DLD1 (cell line): ENCODE data around the gene ARHGEF7.
"Not testable (repeated sequence)": the region's sequence is repeated elsewhere in the genome, so short reads cannot be mapped to it uniquely, and the experiment has no call there.

Experiments
- in situ Hi-C: cut with HindIII; loops from 2 replicates; pipeline ENCODE4 v1.10.0; 2017; ENCODE audit warnings: low sequenced_read_pairs

The ARHGEF7 gene

GRCh38 chr13:111168107-111168506 lies 53.0 kb downstream of the ARHGEF7 start:
- in situ Hi-C loops, result no loop called here

GRCh38 chr13:111171112-111171511 lies 56.0 kb downstream of the ARHGEF7 start:
- in situ Hi-C loops, result no loop called here

- in situ Hi-C loops, result no loop called here
These were observed 56.5 kb downstream of the ARHGEF7 start for GRCh38 chr13:111171629-111172028.

- in situ Hi-C loops, result no loop called here
These were observed 59.4 kb downstream of the ARHGEF7 start for GRCh38 chr13:111174377-111175114.

GRCh38 chr13:111175372-111175771 lies 60.3 kb downstream of the ARHGEF7 start:
- in situ Hi-C loops, result no loop called here

- in situ Hi-C loops, result no loop called here
These were observed 60.8 kb downstream of the ARHGEF7 start for GRCh38 chr13:111175935-111176334.

GRCh38 chr13:111176421-111176820 lies 61.3 kb downstream of the ARHGEF7 start:
- in situ Hi-C loops, result no loop called here

- in situ Hi-C loops, result no loop called here
These were observed 62.1 kb downstream of the ARHGEF7 start for GRCh38 chr13:111177081-111177711.

GRCh38 chr13:111177921-111178320 lies 62.8 kb downstream of the ARHGEF7 start:
- in situ Hi-C loops, result no loop called here

- in situ Hi-C loops, result no loop called here
These were observed 63.3 kb downstream of the ARHGEF7 start for GRCh38 chr13:111178402-111178801.

GRCh38 chr13:111179908-111180760 lies 65.0 kb downstream of the ARHGEF7 start:
- in situ Hi-C loops, result no loop called here

GRCh38 chr13:111181977-111182376 lies 66.9 kb downstream of the ARHGEF7 start:
- in situ Hi-C loops, result no loop called here

GRCh38 chr13:111183087-111183645 lies 68.1 kb downstream of the ARHGEF7 start:
- in situ Hi-C loops, result no loop called here

GRCh38 chr13:111183959-111184358 lies 68.8 kb downstream of the ARHGEF7 start:
- in situ Hi-C loops, result no loop called here

- in situ Hi-C loops, result no loop called here
These were observed 69.6 kb downstream of the ARHGEF7 start for GRCh38 chr13:111184458-111185401.

GRCh38 chr13:111186305-111186935 lies 71.3 kb downstream of the ARHGEF7 start:
- in situ Hi-C loops, result no loop called here

GRCh38 chr13:111187960-111188541 lies 72.9 kb downstream of the ARHGEF7 start:
- in situ Hi-C loops, result no loop called here

- in situ Hi-C loops, result not testable (repeated sequence)
These were observed 74.0 kb downstream of the ARHGEF7 start for GRCh38 chr13:111189064-111189505.

- in situ Hi-C loops, result not testable (repeated sequence)
These were observed 74.4 kb downstream of the ARHGEF7 start for GRCh38 chr13:111189516-111189915.
